Renal cortical epithelial cell (primary cell): ENCODE data around the gene HSFX2. TPM values are rescaled to one million over a fixed set of nuclear protein-coding genes. Genes with fewer than 3 reads are reported as not detected.
"Not testable (repeated sequence)": the region's sequence is repeated elsewhere in the genome, so short reads cannot be mapped to it uniquely, and the experiment has no call there.

Experiments
- DNase-seq: peaks from one replicate; pipeline ENCODE4 v3.0.0-alpha.2; 2011; ENCODE audit warnings: low read depth
- total RNA-seq: library from RNA; depleted of rRNA; stranded (reverse); fragments of >200 nt; gene quantifications from 2 replicates; pipeline ENCODE4 v1.2.3, GENCODE V29; 2014

HSFX2 gene
- total RNA-seq, 1 donor from 2014 or later, result not detected

DNA sequence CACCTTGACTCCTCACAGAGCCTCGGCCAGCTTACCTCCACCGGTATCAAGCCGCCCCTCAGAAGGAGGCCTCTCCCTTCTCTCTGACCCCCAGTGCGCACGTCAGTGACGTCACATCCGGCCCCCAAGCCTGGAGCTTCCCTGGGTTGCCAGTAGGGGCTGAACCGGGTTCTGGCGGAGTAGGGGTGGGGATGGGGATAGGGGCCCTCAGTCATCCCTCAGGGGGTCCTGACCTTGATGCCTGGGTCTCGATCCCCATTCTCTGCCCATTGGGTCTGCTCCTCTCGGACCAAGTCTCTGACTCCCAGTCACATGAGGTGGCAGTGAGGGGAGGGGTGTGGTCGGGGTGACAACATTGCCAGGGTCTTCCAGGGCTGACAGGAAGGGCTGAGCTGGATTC, 7.8 kb downstream of the HSFX2 start, which contains the start of gene MAGEA9B:
Gene MAGEA9B (minus strand): TSS at position 101 of the 400 bp plus-strand sequence. CDS start 4,280 bp downstream, outside the sequence.
- DNase-seq, result not testable (repeated sequence)

GRCh38 chrX:149585631-149586030, 9.5 kb downstream of the HSFX2 start:
- DNase-seq, result not testable (repeated sequence)

GRCh38 chrX:149573456-149573855, 21.7 kb downstream of the HSFX2 start:
- not testable (repeated sequence) for DNase-seq

DNA sequence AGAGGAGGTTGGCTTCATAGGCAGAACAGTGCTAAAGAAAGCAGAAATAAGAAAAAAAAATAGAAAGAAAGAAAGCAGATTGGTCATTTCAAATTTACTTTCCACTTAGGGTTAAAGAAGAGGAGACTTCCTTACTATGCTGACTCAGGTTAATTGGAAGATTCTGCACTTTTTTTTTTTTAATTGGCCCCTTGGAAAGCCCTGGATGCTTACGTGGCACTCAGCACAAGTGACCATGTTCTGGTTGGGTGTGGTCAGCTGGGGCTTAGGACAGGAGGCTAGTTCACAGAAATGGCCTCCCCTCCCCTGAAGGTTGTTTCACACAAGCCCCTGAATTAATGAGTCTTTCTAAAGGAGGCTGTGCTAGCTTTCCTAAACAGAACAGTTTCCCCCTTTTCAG, 22.4 kb downstream of the HSFX2 start:
- no peak for DNase-seq

DNA sequence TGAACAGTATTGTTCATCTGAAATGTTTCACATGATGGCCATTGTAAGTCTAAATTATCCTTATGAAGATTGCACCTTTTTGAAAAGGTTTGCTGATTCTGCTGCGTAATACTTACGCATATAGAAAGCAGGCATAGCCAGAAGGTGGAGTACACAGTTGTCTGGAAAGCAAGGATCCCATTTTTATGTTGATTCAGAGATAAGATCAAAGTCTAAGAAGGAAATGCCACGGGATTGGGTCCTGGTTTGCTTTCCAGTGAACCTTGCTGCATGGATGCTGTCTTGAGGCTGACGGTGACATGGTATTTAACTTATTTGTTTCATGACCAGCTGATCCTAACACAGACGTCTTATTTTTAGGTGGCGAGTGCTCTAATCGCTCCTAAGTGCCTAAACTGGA, 23.3 kb downstream of the HSFX2 start:
- DNase-seq, result no peak

- no peak for DNase-seq
Observed at GRCh38 chrX:149570668-149571067, 24.4 kb downstream of the HSFX2 start.

DNA sequence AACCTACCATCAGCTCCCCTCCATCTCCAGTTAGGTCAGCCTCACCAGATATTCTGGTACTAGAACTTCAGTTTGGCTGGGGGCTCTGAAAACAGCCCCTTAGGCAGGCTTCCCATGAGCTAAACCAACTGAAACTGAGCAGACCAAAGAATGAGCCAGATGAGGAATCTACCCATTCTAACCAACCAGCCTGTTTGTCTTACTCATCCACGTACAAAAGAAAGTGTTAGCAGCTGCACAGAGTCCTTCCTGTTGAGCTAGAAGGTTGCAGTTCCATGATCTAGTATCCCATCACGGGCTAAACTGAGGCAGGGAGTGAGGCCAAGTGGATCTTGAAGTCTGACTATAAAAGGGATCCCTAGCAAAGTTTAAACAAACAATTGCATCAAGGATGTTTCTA, 25.3 kb downstream of the HSFX2 start:
- no peak for DNase-seq

DNA sequence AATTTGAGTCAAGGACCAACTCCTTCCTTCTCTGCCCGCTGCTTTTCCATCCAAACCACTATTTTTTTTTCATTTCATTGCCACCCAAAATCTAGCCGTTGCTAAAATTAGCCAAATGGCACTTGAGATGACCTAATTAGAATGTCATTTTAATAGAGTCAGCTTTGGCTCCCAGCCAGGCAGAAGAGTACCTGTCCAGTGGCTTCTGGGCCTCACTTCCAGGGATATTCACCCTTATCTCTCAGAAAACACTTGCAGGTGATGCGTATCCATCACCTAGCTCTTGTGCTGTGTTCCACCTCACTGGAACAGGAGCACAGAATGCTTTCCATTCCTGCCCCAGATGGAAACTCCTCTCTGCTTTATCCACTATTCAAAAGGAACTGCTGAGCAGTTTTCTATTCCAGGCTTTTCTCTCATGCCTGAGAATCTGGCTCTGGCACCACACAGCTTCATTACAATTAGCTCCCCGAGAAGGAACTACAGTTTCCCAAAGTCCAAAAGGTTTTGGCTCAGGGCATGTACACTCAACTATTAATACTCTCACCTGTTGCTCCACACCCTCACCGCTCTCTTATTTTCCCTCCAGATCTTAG, 26.3 kb downstream of the HSFX2 start:
- no peak for DNase-seq

DNA sequence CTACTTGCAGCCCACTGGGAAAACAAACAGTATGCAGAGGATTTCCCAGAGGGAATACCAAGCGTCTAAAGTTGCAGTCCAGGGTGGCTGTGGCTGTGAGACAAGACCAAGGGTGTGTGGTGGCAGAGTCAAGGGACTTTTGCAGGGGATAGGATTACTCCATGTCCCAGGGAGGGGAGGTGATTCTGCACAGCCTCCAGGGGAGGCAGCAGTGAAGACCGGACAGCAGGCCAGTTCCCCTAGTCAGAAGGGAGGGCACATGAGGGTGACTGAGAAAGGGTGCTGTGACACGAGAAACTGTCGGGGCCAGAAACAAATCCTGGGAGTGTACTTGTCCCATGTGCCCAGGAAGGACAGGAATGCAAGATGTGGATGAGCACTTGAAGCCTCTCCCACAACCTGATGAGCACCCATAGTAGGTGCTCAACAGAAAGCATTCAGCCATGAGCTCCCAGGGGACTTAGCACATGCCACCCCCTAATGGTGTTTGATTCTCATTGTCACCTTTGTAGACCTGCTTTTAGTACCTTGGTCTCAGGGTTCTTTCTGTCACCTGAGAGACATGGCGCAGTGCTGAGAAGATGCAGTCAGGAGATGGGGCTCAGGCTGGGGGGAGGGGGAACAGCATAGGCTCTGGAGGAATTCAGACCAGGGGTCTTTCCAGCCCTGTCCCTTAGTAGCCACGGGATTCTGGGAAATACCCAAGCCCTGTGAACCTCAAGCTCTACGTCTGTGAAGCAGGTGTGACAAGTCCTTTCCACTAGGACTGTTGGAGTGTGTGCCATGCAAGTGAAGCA, 27.3 kb downstream of the HSFX2 start:
- no peak for DNase-seq

DNA sequence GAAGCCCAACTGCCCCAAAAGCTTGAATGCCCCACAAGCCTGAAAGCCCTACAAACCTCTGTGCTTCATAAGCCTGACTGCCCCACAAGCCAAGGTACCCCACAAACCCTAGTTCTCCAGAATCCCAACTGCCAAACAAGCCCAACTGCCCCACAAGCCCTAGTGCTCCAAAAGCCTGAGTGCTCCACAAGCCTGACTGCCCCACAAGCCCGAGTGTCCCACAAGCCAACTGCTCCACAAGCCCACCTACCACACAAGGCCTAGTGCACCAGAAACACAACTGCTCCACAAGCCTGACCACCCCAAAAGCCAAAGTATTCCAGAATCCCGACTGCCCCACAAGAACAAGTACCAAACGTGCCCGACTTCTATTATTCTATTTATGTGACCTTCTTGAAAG, 31.8 kb downstream of the HSFX2 start:
- no peak for DNase-seq

- not testable (repeated sequence) for DNase-seq
Observed at GRCh38 chrX:149555251-149555650, 39.9 kb downstream of the HSFX2 start.

DNA sequence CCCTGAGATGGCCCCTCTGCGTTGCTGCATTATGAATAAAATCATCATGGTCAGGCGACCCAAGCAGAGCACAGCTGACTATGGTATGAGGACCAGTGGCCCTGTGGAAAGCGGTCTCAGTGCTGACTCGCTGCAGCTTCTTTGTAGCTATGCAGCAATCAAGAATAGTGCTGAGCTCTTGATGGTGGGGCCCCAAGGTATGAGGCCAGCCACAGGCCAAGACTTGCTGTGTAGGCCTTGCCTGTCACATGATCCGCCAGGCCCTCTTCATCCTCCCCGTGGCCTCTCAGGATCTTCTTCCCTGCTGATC, 43.2 kb downstream of the HSFX2 start:
- DNase-seq, result not testable (repeated sequence)

DNA sequence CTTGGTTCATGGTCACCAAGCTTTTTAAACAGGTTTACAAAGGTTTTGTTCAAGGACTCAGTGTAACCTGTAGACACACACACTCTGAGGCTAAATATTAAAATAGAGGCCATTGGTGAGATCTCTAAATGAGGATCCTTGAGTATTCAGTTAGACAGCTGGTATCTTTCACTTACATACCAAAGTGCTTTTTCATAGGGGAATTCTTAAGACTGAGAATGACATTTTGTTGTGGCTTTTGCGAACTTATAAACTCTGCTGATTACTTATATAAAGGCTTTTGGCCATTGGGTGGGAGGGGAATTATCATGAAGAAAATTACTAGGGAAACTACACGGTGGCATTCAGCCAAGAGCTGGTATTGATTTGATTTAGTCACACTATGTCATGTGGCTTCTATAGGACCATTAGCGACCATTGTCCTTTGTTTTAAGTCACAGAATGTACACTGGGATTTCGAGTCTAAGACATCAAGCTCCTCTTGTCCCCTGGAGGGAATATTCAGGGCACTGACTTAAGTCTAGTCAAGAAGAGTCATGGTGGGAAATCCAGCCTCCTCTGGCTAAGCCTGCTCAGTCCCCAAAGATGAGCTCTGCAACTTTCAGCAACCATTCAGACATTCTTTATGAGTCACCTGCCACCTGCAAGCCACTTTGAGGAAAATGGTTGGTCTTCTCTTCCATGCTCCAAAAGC, 43.7 kb downstream of the HSFX2 start:
- DNase-seq, result not testable (repeated sequence)

- not testable (repeated sequence) for DNase-seq
Observed at GRCh38 chrX:149550454-149550853, 44.7 kb downstream of the HSFX2 start.

DNA sequence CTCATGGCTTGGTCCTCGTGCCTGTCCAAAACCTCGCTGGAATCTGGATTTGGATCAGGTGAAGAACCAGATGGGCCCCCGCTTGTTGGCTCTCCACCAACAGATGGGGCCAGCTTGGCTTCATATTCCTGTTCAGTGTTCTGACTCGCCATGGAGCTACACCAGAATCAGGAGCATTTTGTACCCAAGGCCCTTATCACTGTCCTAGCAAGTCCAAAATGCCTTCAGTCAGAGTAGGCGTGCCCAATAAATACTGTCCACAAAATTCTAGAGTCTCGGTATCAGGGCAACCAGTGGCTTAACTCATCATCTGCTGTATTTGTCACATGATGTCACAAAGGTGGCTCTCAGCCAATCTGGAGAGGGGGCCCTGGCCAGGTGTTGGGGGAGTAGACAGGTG, 45.4 kb downstream of the HSFX2 start, which contains the start of gene HSFX3:
Gene HSFX3 (minus strand): TSS at position 224 of the 400 bp plus-strand sequence. CDS start 72 bp downstream, at position 152.
- not testable (repeated sequence) for DNase-seq

- DNase-seq, result not testable (repeated sequence)
Observed at GRCh38 chrX:149547782-149548181, 47.3 kb downstream of the HSFX2 start.

GRCh38 chrX:149546962-149547361, 48.2 kb downstream of the HSFX2 start:
- not testable (repeated sequence) for DNase-seq

- not testable (repeated sequence) for DNase-seq
Observed at GRCh38 chrX:149545545-149546543, 49.3 kb downstream of the HSFX2 start.
